ENCODE results near the gene GALNT10. TPM values are rescaled to one million over a fixed set of nuclear protein-coding genes. Genes with fewer than 3 reads are reported as not detected.

The GALNT10 gene
- total RNA-seq, 4 donors from 2014 or later, result 11.6 to 16.3 (median 14.8) TPM

GRCh38 chr5:154374264-154374663, 183.7 kb downstream of the GALNT10 start:
- H3K9me3 ChIP-seq, result no peaks in the 10 kb centered on the region
- H3K36me3 ChIP-seq, result peaks cover 9% of the 10 kb centered on the region
- H3K4me3 ChIP-seq, result no peak overlapping the region
- no peaks in the 10 kb centered on the region for H3K27me3 ChIP-seq
- TF ChIP-seq EP300 (IDR thresholded peaks at IDR 0.05) (no peak), POLR2AphosphoS5 (IDR thresholded peaks at IDR 0.05) (no peak), POLR2A (IDR thresholded peaks at IDR 0.05) (no peak)
- TF ChIP-seq, protein P1, sequence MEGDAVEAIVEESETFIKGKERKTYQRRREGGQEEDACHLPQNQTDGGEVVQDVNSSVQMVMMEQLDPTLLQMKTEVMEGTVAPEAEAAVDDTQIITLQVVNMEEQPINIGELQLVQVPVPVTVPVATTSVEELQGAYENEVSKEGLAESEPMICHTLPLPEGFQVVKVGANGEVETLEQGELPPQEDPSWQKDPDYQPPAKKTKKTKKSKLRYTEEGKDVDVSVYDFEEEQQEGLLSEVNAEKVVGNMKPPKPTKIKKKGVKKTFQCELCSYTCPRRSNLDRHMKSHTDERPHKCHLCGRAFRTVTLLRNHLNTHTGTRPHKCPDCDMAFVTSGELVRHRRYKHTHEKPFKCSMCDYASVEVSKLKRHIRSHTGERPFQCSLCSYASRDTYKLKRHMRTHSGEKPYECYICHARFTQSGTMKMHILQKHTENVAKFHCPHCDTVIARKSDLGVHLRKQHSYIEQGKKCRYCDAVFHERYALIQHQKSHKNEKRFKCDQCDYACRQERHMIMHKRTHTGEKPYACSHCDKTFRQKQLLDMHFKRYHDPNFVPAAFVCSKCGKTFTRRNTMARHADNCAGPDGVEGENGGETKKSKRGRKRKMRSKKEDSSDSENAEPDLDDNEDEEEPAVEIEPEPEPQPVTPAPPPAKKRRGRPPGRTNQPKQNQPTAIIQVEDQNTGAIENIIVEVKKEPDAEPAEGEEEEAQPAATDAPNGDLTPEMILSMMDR (IDR thresholded peaks at IDR 0.05), result no peak
- whole genome bisulfite sequencing, result 93% methylated on average over 4 of the region's 4 CpGs
- peaks cover 30% of the 10 kb centered on the region for H3K4me1 ChIP-seq
- H3K27ac ChIP-seq, result peak overlapping the region; percentile 6
- DNase-seq (ENCODE audit: low spot score in 2 of 2), result no peak

- peaks cover 22% of the 10 kb centered on the region for H3K4me1 ChIP-seq
- peaks cover 9% of the 10 kb centered on the region for H3K36me3 ChIP-seq
- no peaks in the 10 kb centered on the region for H3K27me3 ChIP-seq
- no peak overlapping the region for H3K4me3 ChIP-seq
- DNase-seq (ENCODE audit: low spot score in 2 of 2), result no peak
- TF ChIP-seq POLR2AphosphoS5 (IDR thresholded peaks at IDR 0.05), result no peak
- no peak for TF ChIP-seq POLR2A (IDR thresholded peaks at IDR 0.05)
- TF ChIP-seq EP300 (IDR thresholded peaks at IDR 0.05), result no peak
- TF ChIP-seq, protein P1 (IDR thresholded peaks at IDR 0.05), result no peak
- no peaks in the 10 kb centered on the region for H3K9me3 ChIP-seq
- H3K27ac ChIP-seq, result no peak overlapping the region
- WGBS, result 81% methylated on average over 3 of the region's 3 CpGs
Observed at GRCh38 chr5:154375329-154376008, 184.9 kb downstream of the GALNT10 start.

DNA sequence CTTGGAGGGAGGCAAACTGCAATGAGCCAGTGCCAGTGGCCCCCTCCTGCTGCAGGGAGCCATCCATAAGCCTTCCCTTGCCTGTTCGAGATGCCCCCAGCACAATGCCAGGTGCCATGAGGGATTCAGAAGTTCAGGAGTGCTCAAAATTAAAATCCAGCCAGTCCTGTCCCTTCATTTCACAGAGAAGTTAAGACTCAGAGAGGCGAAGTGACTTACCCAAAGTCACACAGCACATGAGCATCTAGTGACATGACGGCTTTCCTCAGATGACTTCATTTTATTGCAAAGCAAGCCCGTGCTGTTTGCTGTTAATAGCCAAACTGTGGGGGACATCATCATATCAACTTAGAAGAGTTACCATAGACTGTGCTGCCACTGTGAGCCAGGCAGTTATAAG, 185.9 kb downstream of the GALNT10 start:
- TF ChIP-seq POLR2A (IDR thresholded peaks at IDR 0.05) (no peak), POLR2AphosphoS5 (IDR thresholded peaks at IDR 0.05) (no peak), EP300 (IDR thresholded peaks at IDR 0.05) (no peak)
- TF ChIP-seq, protein P1 (IDR thresholded peaks at IDR 0.05), result no peak
- Histone ChIP-seq H3K36me3 (peaks cover 14% of the 10 kb centered on the region), H3K4me1 (peaks cover 12% of the 10 kb centered on the region), H3K4me3 (no peak overlapping the region), H3K9me3 (no peaks in the 10 kb centered on the region), H3K27me3 (no peaks in the 10 kb centered on the region), H3K27ac (no peak overlapping the region)
- no peak for DNase-seq (ENCODE audit: low spot score in 2 of 2)
- WGBS, result 71% methylated on average over 4 of the region's 4 CpGs

GRCh38 chr5:154377754-154378533, 187.4 kb downstream of the GALNT10 start:
- 89% methylated on average over 4 of the region's 4 CpGs for WGBS
- H3K27ac ChIP-seq, result no peak overlapping the region

More at GRCh38 chr5:154377754-154378533, 187.4 kb downstream of the GALNT10 start:
- Histone ChIP-seq H3K4me3 (no peak overlapping the region), H3K36me3 (peaks cover 17% of the 10 kb centered on the region), H3K27me3 (no peaks in the 10 kb centered on the region), H3K4me1 (no peaks in the 10 kb centered on the region), H3K9me3 (no peaks in the 10 kb centered on the region)
- TF ChIP-seq EP300 (IDR thresholded peaks at IDR 0.05), result no peak
- no peak for TF ChIP-seq POLR2A (IDR thresholded peaks at IDR 0.05)
- TF ChIP-seq, protein P1 (IDR thresholded peaks at IDR 0.05), result no peak
- no peak for TF ChIP-seq POLR2AphosphoS5 (IDR thresholded peaks at IDR 0.05)
- DNase-seq (ENCODE audit: low spot score in 2 of 2), result no peak

All from suprapubic skin (tissue), 4 donors.